ENCODE data around the gene RNF148. TPM values are rescaled to one million over a fixed set of nuclear protein-coding genes. Genes with fewer than 3 reads are reported as not detected.

RNF148 gene, protein sequence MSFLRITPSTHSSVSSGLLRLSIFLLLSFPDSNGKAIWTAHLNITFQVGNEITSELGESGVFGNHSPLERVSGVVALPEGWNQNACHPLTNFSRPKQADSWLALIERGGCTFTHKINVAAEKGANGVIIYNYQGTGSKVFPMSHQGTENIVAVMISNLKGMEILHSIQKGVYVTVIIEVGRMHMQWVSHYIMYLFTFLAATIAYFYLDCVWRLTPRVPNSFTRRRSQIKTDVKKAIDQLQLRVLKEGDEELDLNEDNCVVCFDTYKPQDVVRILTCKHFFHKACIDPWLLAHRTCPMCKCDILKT
- total RNA-seq (under 1 TPM in 3 of 9 donors, not detected in 6; 0.20 to 0.40 (median 0.29) TPM), polyA plus RNA-seq (under 1 TPM; 0.08 to 0.19 TPM)
- long read RNA-seq, donor 1: 0 reads
- long read RNA-seq, donor 2: 0 reads
- long read RNA-seq, donor 3: 0 reads

DNA sequence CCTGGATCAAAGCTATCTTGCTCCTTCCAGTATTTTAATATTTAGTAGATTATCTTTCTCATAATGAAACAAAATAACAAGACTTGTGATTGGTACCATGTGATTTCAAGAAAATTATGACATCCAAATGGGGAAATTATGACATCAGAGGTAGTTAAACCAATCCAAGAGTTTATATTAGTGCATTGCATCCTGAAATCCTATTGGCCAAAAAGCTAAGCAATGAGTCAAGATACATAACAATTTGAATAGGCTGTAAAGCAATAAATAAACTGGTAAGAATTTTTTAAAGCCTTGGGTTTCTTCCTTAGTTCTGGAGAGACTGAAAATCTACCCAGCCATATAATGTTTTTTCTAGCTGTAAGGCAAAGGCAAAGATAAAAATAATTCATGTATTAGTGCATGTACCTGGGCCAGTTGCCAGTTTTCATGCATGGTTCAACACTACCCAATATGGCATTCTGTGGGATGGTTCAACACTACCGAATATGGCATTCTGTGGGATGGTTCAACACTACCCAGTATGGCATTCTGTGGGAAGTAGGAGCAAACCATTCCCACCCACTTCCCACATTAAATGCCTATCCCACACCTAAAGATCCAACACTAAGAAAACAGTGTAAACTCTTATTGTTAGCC is at the start of gene RNF148:
TSS of gene RNF148 (minus strand) at position 51 of the 639 bp plus-strand sequence. CDS start 172 bp downstream, outside the sequence.
- no peak for ATAC-seq
- H3K27ac ChIP-seq: no peak within 1 kb of the TSS
- WGBS, 4 donors: 85 to 96% (median 93%) methylated on average over 1 of the region's 1 CpG
- H3K27me3 ChIP-seq: no peaks in the 10 kb centered on the region
- H3K9me3 ChIP-seq: no peaks in the 10 kb centered on the region
- no peak for DNase-seq
- H3K4me3 ChIP-seq: no peak within 1 kb of the TSS
- intact Hi-C loops (cut with DNase I): no loop called here
- H3K4me1 ChIP-seq: no peaks in the 10 kb centered on the region
- TF ChIP-seq POLR2A (IDR thresholded peaks at IDR 0.05): no peak
- TF ChIP-seq, protein P1, sequence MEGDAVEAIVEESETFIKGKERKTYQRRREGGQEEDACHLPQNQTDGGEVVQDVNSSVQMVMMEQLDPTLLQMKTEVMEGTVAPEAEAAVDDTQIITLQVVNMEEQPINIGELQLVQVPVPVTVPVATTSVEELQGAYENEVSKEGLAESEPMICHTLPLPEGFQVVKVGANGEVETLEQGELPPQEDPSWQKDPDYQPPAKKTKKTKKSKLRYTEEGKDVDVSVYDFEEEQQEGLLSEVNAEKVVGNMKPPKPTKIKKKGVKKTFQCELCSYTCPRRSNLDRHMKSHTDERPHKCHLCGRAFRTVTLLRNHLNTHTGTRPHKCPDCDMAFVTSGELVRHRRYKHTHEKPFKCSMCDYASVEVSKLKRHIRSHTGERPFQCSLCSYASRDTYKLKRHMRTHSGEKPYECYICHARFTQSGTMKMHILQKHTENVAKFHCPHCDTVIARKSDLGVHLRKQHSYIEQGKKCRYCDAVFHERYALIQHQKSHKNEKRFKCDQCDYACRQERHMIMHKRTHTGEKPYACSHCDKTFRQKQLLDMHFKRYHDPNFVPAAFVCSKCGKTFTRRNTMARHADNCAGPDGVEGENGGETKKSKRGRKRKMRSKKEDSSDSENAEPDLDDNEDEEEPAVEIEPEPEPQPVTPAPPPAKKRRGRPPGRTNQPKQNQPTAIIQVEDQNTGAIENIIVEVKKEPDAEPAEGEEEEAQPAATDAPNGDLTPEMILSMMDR (IDR thresholded peaks at IDR 0.05): no peak
- H3K36me3 ChIP-seq: no peaks in the 10 kb centered on the region

DNA sequence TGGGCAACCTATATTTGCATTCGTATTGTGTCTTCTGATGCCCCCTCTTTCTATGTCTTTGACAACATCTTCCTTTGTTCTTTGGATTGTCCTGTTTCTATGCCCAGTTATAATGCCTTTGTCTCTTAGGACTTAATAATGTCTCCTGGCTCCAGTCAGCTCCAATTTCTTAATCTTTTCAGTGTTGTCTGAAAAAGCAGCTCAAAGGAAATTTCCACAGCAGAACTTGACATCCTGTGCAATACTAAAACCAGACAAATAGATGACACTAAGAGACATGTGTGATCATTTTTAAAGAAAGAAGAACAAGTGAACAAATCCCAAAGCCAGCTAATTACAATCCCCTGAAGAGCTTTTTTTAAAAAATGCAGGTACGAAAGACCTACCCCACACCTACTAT is 47.7 kb upstream of the RNF148 start:
- DNase-seq: no peak
- intact Hi-C loops (cut with DNase I): no loop called here
- WGBS, 4 donors: 93 to 95% (median 93%) methylated on average over 2 of the region's 2 CpGs

DNA sequence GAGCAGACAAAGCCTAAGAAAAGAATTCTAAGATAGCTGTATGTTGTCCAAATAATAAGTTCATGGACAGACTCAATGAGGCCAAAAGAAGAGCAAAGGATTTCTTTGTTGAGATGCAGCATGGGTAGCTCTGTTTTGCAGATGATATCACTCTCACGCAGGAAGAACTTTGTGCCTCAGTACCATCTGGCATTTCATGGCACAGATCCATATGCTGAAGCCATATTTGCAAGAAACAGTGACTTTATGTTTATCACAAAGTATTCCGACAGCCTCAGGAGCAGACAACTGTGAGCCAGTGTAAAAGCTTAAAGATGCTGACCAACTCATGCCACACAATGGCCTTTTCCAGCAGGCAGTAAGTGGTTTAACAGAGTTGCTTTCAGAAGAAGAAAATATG is 45.5 kb upstream of the RNF148 start:
- intact Hi-C loops (cut with DNase I): no loop called here
- Histone ChIP-seq H3K36me3 (no peaks in the 10 kb centered on the region), H3K4me3 (no peak overlapping the region), H3K9me3 (no peaks in the 10 kb centered on the region), H3K4me1 (no peaks in the 10 kb centered on the region), H3K27ac (no peak overlapping the region), H3K27me3 (no peaks in the 10 kb centered on the region)
- no peak for DNase-seq
- WGBS, 4 donors: 85 to 94% (median 90%) methylated on average over 2 of the region's 2 CpGs
- TF ChIP-seq POLR2A (IDR thresholded peaks at IDR 0.05): no peak
- TF ChIP-seq, protein P1 (IDR thresholded peaks at IDR 0.05): no peak
- no peak for ATAC-seq

More for the DNA sequence above, 47.7 kb upstream of the RNF148 start:
- no peak for ATAC-seq
- Histone ChIP-seq H3K9me3 (no peaks in the 10 kb centered on the region), H3K27me3 (no peaks in the 10 kb centered on the region), H3K4me3 (no peak overlapping the region), H3K36me3 (no peaks in the 10 kb centered on the region), H3K4me1 (no peaks in the 10 kb centered on the region), H3K27ac (no peak overlapping the region)
- TF ChIP-seq, protein P1 (IDR thresholded peaks at IDR 0.05): no peak
- TF ChIP-seq POLR2A (IDR thresholded peaks at IDR 0.05): no peak

DNA sequence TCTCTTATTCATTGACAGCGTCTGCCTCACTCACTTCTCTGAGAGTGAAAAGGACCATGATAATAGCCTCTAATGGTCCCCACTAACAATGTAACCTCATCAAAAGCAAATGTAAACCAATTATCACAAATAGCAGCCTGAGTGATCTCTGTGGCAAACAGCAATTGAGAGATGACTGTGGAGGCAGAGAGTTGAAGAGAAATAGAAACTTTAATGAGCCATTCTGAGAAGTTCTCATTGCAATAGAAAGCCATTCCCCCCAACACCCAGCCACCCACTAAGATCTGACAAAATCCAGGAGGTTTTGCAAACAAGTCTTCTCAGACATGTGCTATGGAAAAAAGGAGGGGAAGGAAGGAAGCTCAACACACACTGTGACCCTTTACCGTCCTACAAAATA is 44.2 kb upstream of the RNF148 start:
- WGBS, 4 donors: 68 to 85% (median 72%) methylated on average over 2 of the region's 2 CpGs
- intact Hi-C loops (cut with DNase I): no loop called here

More for the DNA sequence above, 44.2 kb upstream of the RNF148 start:
- Histone ChIP-seq H3K4me3 (no peak overlapping the region), H3K36me3 (no peaks in the 10 kb centered on the region), H3K27me3 (no peaks in the 10 kb centered on the region), H3K4me1 (no peaks in the 10 kb centered on the region), H3K27ac (no peak overlapping the region), H3K9me3 (no peaks in the 10 kb centered on the region)
- ATAC-seq (no peak), DNase-seq (no peak)
- no peak for TF ChIP-seq POLR2A (IDR thresholded peaks at IDR 0.05)
- TF ChIP-seq, protein P1 (IDR thresholded peaks at IDR 0.05): no peak
